IMR-90 (cell line): ENCODE data around the gene KCNK18. TPM values are rescaled to one million over a fixed set of nuclear protein-coding genes. Genes with fewer than 3 reads are reported as not detected.

Experiments used
- ATAC-seq: fragments of 200-7000 bp; cut with Tn5 transposase; 2 replicates; pipeline ENCODE4 v1.9.1; 2020; ENCODE audit warnings: low read depth, mild to moderate bottlenecking, moderate library complexity
- BruUV-seq: library from RNA; stranded (reverse); fragments of 400-500 nt; replicated peaks from 2 replicates; lab custom pipeline; 2021; lab: Mats Ljungman, UMichigan
- CTCF ChIA-PET: fragments of 300-600 bp; formaldehyde crosslinking; extraction: SDS; loops from one replicate; lab custom pipeline; 2021; ENCODE audit warnings: antibody characterized with exemption; lab: Yijun Ruan, JAX
- POLR2A ChIA-PET: fragments of 300-600 bp; sonication (Branson Sonifier 250); formaldehyde crosslinking; loops from one replicate; lab custom pipeline; 2022; ENCODE audit warnings: antibody characterized with exemption; ENCODE audit not compliant: unreplicated experiment; lab: Charles Lee
- DNase-seq: peaks from one replicate; pipeline ENCODE4 v3.0.0; 2013
- H2AFZ ChIP-seq: replicated peaks from 2 replicates; pipeline ENCODE3; 2013; ENCODE audit warnings: low read length, mild to moderate bottlenecking; ENCODE audit not compliant: poor library complexity
- H2AK5ac ChIP-seq: 2 replicates; pipeline ENCODE4 v1.6.1; 2013; ENCODE audit warnings: low read depth, low read length, inconsistent platforms
- H2AK9ac ChIP-seq: replicated peaks from 2 replicates; pipeline ENCODE3; 2013; ENCODE audit warnings: mild to moderate bottlenecking, low read depth, low read length, moderate library complexity; ENCODE audit not compliant: poor library complexity
- H2BK120ac ChIP-seq: 2 replicates; pipeline ENCODE4 v1.6.1; 2013; ENCODE audit warnings: low read depth, low read length, inconsistent platforms
- H2BK15ac ChIP-seq: 3 replicates; pipeline ENCODE4 v1.6.1; 2013; ENCODE audit warnings: low read depth, low read length, inconsistent platforms
- H2BK20ac ChIP-seq: 2 replicates; pipeline ENCODE4 v1.6.1; 2013; ENCODE audit warnings: low read depth, mild to moderate bottlenecking, inconsistent platforms, low read length, moderate library complexity
- H2BK5ac ChIP-seq: 2 replicates; pipeline ENCODE4 v1.6.1; 2013; ENCODE audit warnings: mild to moderate bottlenecking, low read depth, low read length, inconsistent platforms; ENCODE audit not compliant: poor library complexity, severe bottlenecking
- H3K14ac ChIP-seq: replicated peaks from 2 replicates; pipeline ENCODE4 v1.6.1; 2013; ENCODE audit warnings: low read depth, low read length, inconsistent platforms
- H3K18ac ChIP-seq: 2 replicates; pipeline ENCODE4 v1.6.1; 2013; ENCODE audit warnings: low read depth, low read length, control low read depth
- H3K23ac ChIP-seq: 2 replicates; pipeline ENCODE4 v1.6.1; 2013; ENCODE audit warnings: low read depth, low read length, inconsistent platforms
- H3K27ac ChIP-seq: 2 replicates; pipeline ENCODE4 v1.5.1; 2013; ENCODE audit warnings: mild to moderate bottlenecking, control low read depth, low read length; ENCODE audit not compliant: insufficient read depth
- H3K27me3 ChIP-seq: 2 replicates; pipeline ENCODE4 v1.6.1; 2013; ENCODE audit warnings: low read length; ENCODE audit not compliant: control insufficient read depth, insufficient read depth
- H3K36me3 ChIP-seq: 2 replicates; pipeline ENCODE4 v1.6.1; 2013; ENCODE audit warnings: low read length, mixed read lengths; ENCODE audit not compliant: control insufficient read depth, insufficient read depth
- H3K4ac ChIP-seq: 2 replicates; pipeline ENCODE4 v1.6.1; 2013; ENCODE audit warnings: low read depth, low read length, inconsistent platforms
- H3K4me1 ChIP-seq: 2 replicates; pipeline ENCODE4 v1.6.1; 2013; ENCODE audit warnings: low read length, mixed read lengths; ENCODE audit not compliant: control insufficient read depth, insufficient read depth
- H3K4me2 ChIP-seq: 2 replicates; pipeline ENCODE4 v1.6.1; 2013; ENCODE audit warnings: low read depth, mild to moderate bottlenecking, control low read depth, low read length, moderate library complexity
- H3K4me3 ChIP-seq: 2 replicates; pipeline ENCODE4 v1.5.1; 2013; ENCODE audit warnings: low read depth, mild to moderate bottlenecking, control low read depth, low read length, moderate library complexity; ENCODE audit not compliant: insufficient read depth
- H3K56ac ChIP-seq: 2 replicates; pipeline ENCODE4 v1.6.1; 2013; ENCODE audit warnings: low read length, inconsistent platforms; ENCODE audit not compliant: insufficient read depth; ENCODE audit errors: extremely low read depth
- H3K79me1 ChIP-seq, 2 experiments: 2 replicates each; pipeline ENCODE4 v1.6.1; 2013; ENCODE audit warnings: low read length in 2 of 2, inconsistent platforms in 1 of 2, low read depth in 1 of 2
- H3K9ac ChIP-seq: 2 replicates; pipeline ENCODE4 v1.6.1; 2013; ENCODE audit warnings: low read depth, low read length, control low read depth
- H3K9me1 ChIP-seq: 2 replicates; pipeline ENCODE4 v1.6.1; 2013; ENCODE audit warnings: low read length, inconsistent platforms; ENCODE audit not compliant: insufficient read depth
- H3K9me3 ChIP-seq: 2 replicates; pipeline ENCODE4 v1.6.1; 2013; ENCODE audit warnings: low read length; ENCODE audit not compliant: control insufficient read depth, insufficient read depth
- H4K20me1 ChIP-seq: 2 replicates; pipeline ENCODE4 v1.6.1; 2013; ENCODE audit warnings: low read length, inconsistent platforms; ENCODE audit not compliant: insufficient read depth
- H4K5ac ChIP-seq: 2 replicates; pipeline ENCODE4 v1.6.1; 2013; ENCODE audit warnings: mild to moderate bottlenecking, low read depth, low read length, control low read depth
- H4K8ac ChIP-seq, 2 experiments: 2 replicates each; pipeline ENCODE4 v1.6.1; 2013; ENCODE audit warnings: low read depth in 2 of 2, low read length in 2 of 2, control low read depth in 1 of 2, inconsistent platforms in 1 of 2
- H4K91ac ChIP-seq: 2 replicates; pipeline ENCODE4 v1.6.1; 2013; ENCODE audit warnings: low read depth, low read length, inconsistent platforms; ENCODE audit not compliant: insufficient read depth
- BHLHE40 ChIP-seq: fragments of 150-350 bp; IDR thresholded peaks from 2 replicates; pipeline ENCODE4 v1.6.1; 2016; ENCODE audit warnings: mild to moderate bottlenecking, low read depth, low read length
- CEBPB ChIP-seq: IDR thresholded peaks from 2 replicates; pipeline ENCODE4 v1.6.1; 2012; ENCODE audit warnings: low read depth, low read length, improper control_type of control experiment
- FOS ChIP-seq: fragments of 150-350 bp; IDR thresholded peaks from 2 replicates; pipeline ENCODE4 v1.6.1; 2016; ENCODE audit warnings: low read depth, low read length
- MAFK ChIP-seq: IDR thresholded peaks from 2 replicates; pipeline ENCODE4 v1.6.1; 2012; ENCODE audit warnings: low read depth, low read length, improper control_type of control experiment
- MAZ ChIP-seq: IDR thresholded peaks from 2 replicates; pipeline ENCODE4 v1.6.1; 2012; ENCODE audit warnings: low read depth, mild to moderate bottlenecking, low read length, improper control_type of control experiment, moderate library complexity, borderline replicate concordance
- MXI1 ChIP-seq: IDR thresholded peaks from 2 replicates; pipeline ENCODE4 v1.6.1; 2012; ENCODE audit warnings: low read depth, mild to moderate bottlenecking, low read length, moderate library complexity, borderline replicate concordance
- NFE2L2 ChIP-seq: fragments of 150-350 bp; IDR thresholded peaks from 2 replicates; pipeline ENCODE4 v1.6.1; 2016; ENCODE audit warnings: low read depth, mild to moderate bottlenecking, low read length
- RAD21 ChIP-seq: IDR thresholded peaks from 2 replicates; pipeline ENCODE4 v1.6.1; 2012; ENCODE audit warnings: low read length, improper control_type of control experiment
- RCOR1 ChIP-seq: IDR thresholded peaks from 2 replicates; pipeline ENCODE4 v1.6.1; 2012; ENCODE audit warnings: mild to moderate bottlenecking, low read length, improper control_type of control experiment; ENCODE audit not compliant: insufficient replicate concordance
- RFX5 ChIP-seq: IDR thresholded peaks from 2 replicates; pipeline ENCODE4 v1.8.0; 2012; ENCODE audit warnings: low read depth, mild to moderate bottlenecking, low read length, moderate library complexity
- SMC3 ChIP-seq: fragments of 150-350 bp; IDR thresholded peaks from 2 replicates; pipeline ENCODE4 v1.6.1; 2016; ENCODE audit warnings: low read depth, mild to moderate bottlenecking, antibody characterized with exemption, low read length, moderate library complexity
- WGBS, 2 experiments: methylation state at CpG; one replicate each; pipeline versions ENCODE4 v1.1.5 to v1.1.7; 2013; ENCODE audit warnings: missing lambda C conversion rate in 2 of 2; ENCODE audit not compliant: insufficient read length in 1 of 2; ENCODE audit errors: extremely low coverage in 2 of 2; 5-methylcytosine and 5-hydroxymethylcytosine counted together
- dilution Hi-C: fragments of 300-500 bp; cut with HindIII; formaldehyde crosslinking; loops from one replicate; pipeline ENCODE4 v1.14.3; 2018; ENCODE audit warnings: low sequenced_read_pairs; ENCODE audit not compliant: unreplicated experiment
- in situ Hi-C: fragments of 300-500 bp; cut with MboI; formaldehyde crosslinking; loops from 3 replicates; pipeline ENCODE4 v1.14.3; 2019; ENCODE audit warnings: low sequenced_read_pairs, inconsistent platforms, mixed read lengths
- intact Hi-C: fragments of 100-400 bp; cut with micrococcal nuclease; formaldehyde crosslinking; loops from 2 replicates; pipeline ENCODE4 v1.10.0; 2022
- polyA plus RNA-seq, 3 experiments: library from polyadenylated mRNA; depleted of rRNA; stranded (reverse); fragments of >200 nt; gene quantifications; 2 replicates each; pipeline ENCODE4 v1.2.3, GENCODE V29; 2012; ENCODE audit warnings: low replicate concordance in 1 of 3
- total RNA-seq: library from RNA; depleted of rRNA; stranded (reverse); fragments of >200 nt; gene quantifications from 2 replicates; pipeline ENCODE4 v1.2.3, GENCODE V29; 2012
- TF ChIP-seq, protein P1 (sequence below): conservative IDR thresholded peaks from 2 replicates; pipeline ENCODE4 v1.5.1; 2012; ENCODE audit warnings: mild to moderate bottlenecking, low read depth, low read length, improper control_type of control experiment
- TF ChIP-seq, protein P2 (sequence below): fragments of 150-350 bp; IDR thresholded peaks from 2 replicates; pipeline ENCODE4 v1.6.1; 2017; ENCODE audit warnings: mild to moderate bottlenecking, antibody characterized with exemption, low read length, low read depth

Gene KCNK18
- total and polyA plus RNA-seq, 2 of the 4 experiments (the other 2 are of a cell fraction), result not detected

DNA sequence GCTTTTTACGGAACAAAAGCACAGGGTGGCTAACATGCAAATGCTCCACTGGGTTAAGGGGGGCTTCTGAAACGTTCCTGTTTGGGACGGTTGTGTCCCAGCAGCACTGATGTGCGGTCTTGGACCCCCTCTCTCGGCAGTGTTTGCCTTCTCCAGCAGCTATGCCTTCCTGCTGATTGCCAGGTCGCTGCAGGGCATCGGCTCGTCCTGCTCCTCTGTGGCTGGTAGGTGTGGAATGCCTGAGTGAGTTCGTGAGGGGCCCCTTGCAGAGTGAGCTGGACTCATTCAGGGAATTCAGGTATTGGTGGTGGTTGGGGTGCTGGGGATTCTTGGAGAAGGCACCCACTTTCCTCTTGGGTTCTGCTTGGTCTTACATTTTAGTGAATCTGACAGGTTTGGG, 56.6 kb downstream of the KCNK18 start:
- H3K36me3 ChIP-seq, result no peaks in the 10 kb centered on the region
- H3K79me1 ChIP-seq, result no peaks in the 10 kb centered on the region
- no TSS peak for BruUV-seq
- dilution Hi-C loops, result no loop called here
- no peak overlapping the region for H3K9ac ChIP-seq
- 40% methylated on average over 1 of the region's 9 CpGs; no CpG with 5 or more reads in 1 of the 2 experiments for WGBS, 2 experiments
- no peak overlapping the region for H2AK9ac ChIP-seq
- no peak overlapping the region for H3K4me3 ChIP-seq
- H3K27me3 ChIP-seq, result peaks cover 5% of the 10 kb centered on the region
- H2BK5ac ChIP-seq, result no peak overlapping the region
- H3K18ac ChIP-seq, result no peak overlapping the region
- no peak overlapping the region for H3K4ac ChIP-seq
- H2BK15ac ChIP-seq, result no peak overlapping the region
- H2BK20ac ChIP-seq, result no peak overlapping the region
- H4K20me1 ChIP-seq, result no peaks in the 10 kb centered on the region
- ATAC-seq (no peak), DNase-seq (no peak)
- no peaks in the 10 kb centered on the region for H3K9me1 ChIP-seq
- no peak overlapping the region for H2AK5ac ChIP-seq
- no peaks in the 10 kb centered on the region for H3K9me3 ChIP-seq
- no peak overlapping the region for H3K4me2 ChIP-seq
- POLR2A ChIA-PET, result no interaction called here
- H2AFZ ChIP-seq, result no peak overlapping the region
- no peak overlapping the region for H3K14ac ChIP-seq
- intact Hi-C loops, result no loop called here
- in situ Hi-C loops, result no loop called here
- H4K91ac ChIP-seq, result no peak overlapping the region
- H2BK120ac ChIP-seq, result no peak overlapping the region
- H3K4me1 ChIP-seq, result no peaks in the 10 kb centered on the region
- CTCF ChIA-PET, result no interaction called here
- no peak overlapping the region for H4K5ac ChIP-seq
- no peak overlapping the region for H3K56ac ChIP-seq
- H3K27ac ChIP-seq, result no peak overlapping the region
- no peak overlapping the region for H3K23ac ChIP-seq
- TF ChIP-seq BHLHE40 (no peak), MAZ (no peak), RFX5 (no peak), FOS (no peak), CEBPB (no peak), NFE2L2 (no peak), MAFK (no peak), MXI1 (no peak), RCOR1 (no peak), RAD21 (no peak), SMC3 (no peak)
- TF ChIP-seq, protein P1, sequence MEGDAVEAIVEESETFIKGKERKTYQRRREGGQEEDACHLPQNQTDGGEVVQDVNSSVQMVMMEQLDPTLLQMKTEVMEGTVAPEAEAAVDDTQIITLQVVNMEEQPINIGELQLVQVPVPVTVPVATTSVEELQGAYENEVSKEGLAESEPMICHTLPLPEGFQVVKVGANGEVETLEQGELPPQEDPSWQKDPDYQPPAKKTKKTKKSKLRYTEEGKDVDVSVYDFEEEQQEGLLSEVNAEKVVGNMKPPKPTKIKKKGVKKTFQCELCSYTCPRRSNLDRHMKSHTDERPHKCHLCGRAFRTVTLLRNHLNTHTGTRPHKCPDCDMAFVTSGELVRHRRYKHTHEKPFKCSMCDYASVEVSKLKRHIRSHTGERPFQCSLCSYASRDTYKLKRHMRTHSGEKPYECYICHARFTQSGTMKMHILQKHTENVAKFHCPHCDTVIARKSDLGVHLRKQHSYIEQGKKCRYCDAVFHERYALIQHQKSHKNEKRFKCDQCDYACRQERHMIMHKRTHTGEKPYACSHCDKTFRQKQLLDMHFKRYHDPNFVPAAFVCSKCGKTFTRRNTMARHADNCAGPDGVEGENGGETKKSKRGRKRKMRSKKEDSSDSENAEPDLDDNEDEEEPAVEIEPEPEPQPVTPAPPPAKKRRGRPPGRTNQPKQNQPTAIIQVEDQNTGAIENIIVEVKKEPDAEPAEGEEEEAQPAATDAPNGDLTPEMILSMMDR, result no peak
- TF ChIP-seq, protein P2, sequence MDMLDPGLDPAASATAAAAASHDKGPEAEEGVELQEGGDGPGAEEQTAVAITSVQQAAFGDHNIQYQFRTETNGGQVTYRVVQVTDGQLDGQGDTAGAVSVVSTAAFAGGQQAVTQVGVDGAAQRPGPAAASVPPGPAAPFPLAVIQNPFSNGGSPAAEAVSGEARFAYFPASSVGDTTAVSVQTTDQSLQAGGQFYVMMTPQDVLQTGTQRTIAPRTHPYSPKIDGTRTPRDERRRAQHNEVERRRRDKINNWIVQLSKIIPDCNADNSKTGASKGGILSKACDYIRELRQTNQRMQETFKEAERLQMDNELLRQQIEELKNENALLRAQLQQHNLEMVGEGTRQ, result no peak
- H4K8ac ChIP-seq, result no peak overlapping the region
